CD4-positive, alpha-beta T cell (primary cell): ENCODE data around the gene COX10. TPM values are rescaled to one million over a fixed set of nuclear protein-coding genes. Genes with fewer than 3 reads are reported as not detected.

Experiments
- ATAC-seq: fragments of 200-7000 bp; cut with Tn5 transposase; one replicate; pipeline ENCODE4 v1.10.0; 2022; ENCODE audit warnings: mild to moderate bottlenecking; ENCODE audit not compliant: poor library complexity
- CTCF ChIA-PET: fragments of 350-600 bp; sonication (Branson Sonifier 250); formaldehyde crosslinking; loops from one replicate; lab custom pipeline; 2021; ENCODE audit warnings: antibody characterized with exemption, inconsistent platforms; lab: Charles Lee
- POLR2A ChIA-PET: fragments of 350-600 bp; sonication (Branson Sonifier 250); formaldehyde crosslinking; loops from one replicate; lab custom pipeline; 2021; ENCODE audit warnings: antibody characterized with exemption, inconsistent platforms; lab: Charles Lee
- DNase-seq, 14 experiments: peaks; one replicate each; pipeline ENCODE4 v3.0.0-alpha.2; 2013 to 2020; ENCODE audit warnings: mixed read lengths in 2 of 14
- H3K27ac ChIP-seq, 2 donors: one replicate each; pipeline versions ENCODE4 v1.5.1 to v1.7.0; 2013; ENCODE audit warnings: low read length in 2 of 2, low read depth in 1 of 2, mild to moderate bottlenecking in 1 of 2
- H3K27me3 ChIP-seq, 2 experiments: 1 replicate in 1 of 2; 2 replicates in 1 of 2; pipeline versions ENCODE4 v1.6.1 to v1.7.0; 2013; ENCODE audit warnings: low read length in 2 of 2, control low read depth in 1 of 2, mild to moderate bottlenecking in 1 of 2, moderate library complexity in 1 of 2; ENCODE audit not compliant: insufficient read depth in 2 of 2, control insufficient read depth in 1 of 2
- H3K36me3 ChIP-seq: one replicate; pipeline ENCODE4 v1.6.1; 2013; ENCODE audit warnings: low read length, control low read depth; ENCODE audit not compliant: insufficient read depth
- H3K4me1 ChIP-seq: one replicate; pipeline ENCODE4 v1.6.1; 2013; ENCODE audit warnings: low read length, control low read depth; ENCODE audit not compliant: insufficient read depth
- H3K4me3 ChIP-seq: one replicate; pipeline ENCODE4 v1.5.1; 2013; ENCODE audit warnings: mild to moderate bottlenecking, low read length, moderate library complexity
- H3K9me3 ChIP-seq, 2 experiments: 1 replicate in 1 of 2; 2 replicates in 1 of 2; pipeline versions ENCODE4 v1.6.1 to v1.7.0; 2013; ENCODE audit warnings: low read length in 2 of 2, mild to moderate bottlenecking in 2 of 2, control low read depth in 1 of 2, moderate library complexity in 1 of 2; ENCODE audit not compliant: control insufficient read depth in 1 of 2, insufficient read depth in 1 of 2
- H3K27ac Mint-ChIP-seq: one replicate; pipeline ENCODE4 v1.8.0; 2020; ENCODE audit warnings: mixed read lengths
- H3K27me3 Mint-ChIP-seq: one replicate; pipeline ENCODE4 v1.8.0; 2021; ENCODE audit warnings: mixed read lengths
- H3K36me3 Mint-ChIP-seq: one replicate; pipeline ENCODE4 v1.8.0; 2021; ENCODE audit warnings: low read depth, mixed read lengths
- H3K4me1 Mint-ChIP-seq: one replicate; pipeline ENCODE4 v1.8.0; 2021; ENCODE audit warnings: low read depth, mixed read lengths
- H3K4me3 Mint-ChIP-seq: one replicate; pipeline ENCODE4 v1.8.0; 2020; ENCODE audit warnings: mild to moderate bottlenecking, mixed read lengths
- H3K9me3 Mint-ChIP-seq: one replicate; pipeline ENCODE4 v1.8.0; 2020; ENCODE audit warnings: mixed read lengths
- CTCF ChIP-seq: fragments of 200-600 bp; IDR thresholded peaks from one replicate; pipeline ENCODE4 v1.8.0; 2022; ENCODE audit warnings: antibody characterized with exemption, mild to moderate bottlenecking
- intact Hi-C, 2 experiments: fragments of 100-400 bp; cut with DNase I in 1 of 2; cut with micrococcal nuclease in 1 of 2; formaldehyde crosslinking; loops; one replicate each; pipeline versions ENCODE4 v1.15.1 to v1.9.0; 2023 to 2025; cut with DNase I, micrococcal nuclease
- total RNA-seq, 174 experiments: library from RNA in 2 of 174; stranded (reverse) in 2 of 174; gene quantifications; one replicate each; pipeline ENCODE4 v1.2.3 and lab custom pipeline; 2021 to 2026

The COX10 gene
- total RNA-seq, 2 experiments from 2014 or later = 9.1 to 9.9 TPM

GRCh38 chr17:14033166-14033565 lies 36.1 kb upstream of the COX10 start:
- Mint-ChIP-seq H3K4me1 (peaks cover 6% of the 10 kb centered on the region), H3K27me3 (no peaks in the 10 kb centered on the region), H3K9me3 (no peaks in the 10 kb centered on the region), H3K27ac (no peak overlapping the region), H3K4me3 (no peak overlapping the region), H3K36me3 (peaks cover 40% of the 10 kb centered on the region)
- TF ChIP-seq CTCF = no peak
- H3K27ac ChIP-seq = no peak overlapping the region
- H3K36me3 ChIP-seq = peaks cover 17% of the 10 kb centered on the region
- H3K27me3 ChIP-seq = no peaks in the 10 kb centered on the region
- DNase-seq (no peak), ATAC-seq (no peak)
- no peak overlapping the region for H3K4me3 ChIP-seq
- ChIA-PET CTCF (no interaction called here), POLR2A (no interaction called here)
- no peaks in the 10 kb centered on the region for H3K9me3 ChIP-seq
- no peaks in the 10 kb centered on the region for H3K4me1 ChIP-seq
- intact Hi-C loops = no loop called here

GRCh38 chr17:14037453-14037852 lies 31.9 kb upstream of the COX10 start:
- ATAC-seq = no peak
- peaks cover 12% of the 10 kb centered on the region for H3K36me3 ChIP-seq
- H3K9me3 ChIP-seq = no peaks in the 10 kb centered on the region
- TF ChIP-seq CTCF = no peak
- no peak overlapping the region for H3K4me3 ChIP-seq
- Mint-ChIP-seq H3K27me3 (no peaks in the 10 kb centered on the region), H3K36me3 (peaks cover 28% of the 10 kb centered on the region), H3K4me1 (peaks cover 12% of the 10 kb centered on the region), H3K27ac (no peak overlapping the region), H3K9me3 (no peaks in the 10 kb centered on the region), H3K4me3 (no peak overlapping the region)
- H3K27ac ChIP-seq = no peak overlapping the region
- CTCF ChIA-PET = no interaction called here
- intact Hi-C loops = no loop called here
- H3K4me1 ChIP-seq = no peaks in the 10 kb centered on the region
- DNase-seq = no peak
- POLR2A ChIA-PET = no interaction called here
- H3K27me3 ChIP-seq = no peaks in the 10 kb centered on the region

DNA sequence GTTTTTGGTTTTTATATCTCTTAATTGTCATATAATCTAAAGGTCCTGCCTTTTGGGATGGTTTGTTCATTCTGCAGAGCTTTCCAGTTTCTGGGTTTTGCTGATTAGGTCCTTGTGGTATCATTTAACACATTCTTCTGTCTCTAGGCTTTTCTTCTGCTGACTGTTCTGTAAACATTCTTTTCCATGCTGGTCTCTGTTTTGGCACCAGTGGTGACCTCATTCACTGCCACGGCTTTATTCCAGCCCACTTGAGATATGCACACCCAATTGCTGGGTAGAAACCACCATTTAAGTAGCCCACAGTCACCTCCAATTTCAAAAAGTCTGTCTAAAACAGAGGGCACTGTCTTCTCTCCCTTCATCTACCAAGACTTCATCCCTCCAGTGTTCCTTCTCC lies 31.1 kb upstream of the COX10 start:
- no peaks in the 10 kb centered on the region for H3K9me3 ChIP-seq
- peaks cover 9% of the 10 kb centered on the region for H3K36me3 ChIP-seq
- Mint-ChIP-seq H3K27me3 (no peaks in the 10 kb centered on the region), H3K4me1 (peaks cover 12% of the 10 kb centered on the region), H3K27ac (no peak overlapping the region), H3K9me3 (no peaks in the 10 kb centered on the region), H3K4me3 (no peak overlapping the region), H3K36me3 (peaks cover 21% of the 10 kb centered on the region)
- H3K27ac ChIP-seq = no peak overlapping the region
- ChIA-PET POLR2A (no interaction called here), CTCF (no interaction called here)
- no peaks in the 10 kb centered on the region for H3K4me1 ChIP-seq
- intact Hi-C loops = no loop called here
- DNase-seq = no peak
- no peaks in the 10 kb centered on the region for H3K27me3 ChIP-seq
- ATAC-seq = no peak
- TF ChIP-seq CTCF = no peak
- H3K4me3 ChIP-seq = no peak overlapping the region
